ENCODE results near the gene NRDC.

The NRDC gene

GRCh38 chr1:51851882-51852396 is 26.6 kb downstream of the NRDC start:
- TF ChIP-seq, protein P1, sequence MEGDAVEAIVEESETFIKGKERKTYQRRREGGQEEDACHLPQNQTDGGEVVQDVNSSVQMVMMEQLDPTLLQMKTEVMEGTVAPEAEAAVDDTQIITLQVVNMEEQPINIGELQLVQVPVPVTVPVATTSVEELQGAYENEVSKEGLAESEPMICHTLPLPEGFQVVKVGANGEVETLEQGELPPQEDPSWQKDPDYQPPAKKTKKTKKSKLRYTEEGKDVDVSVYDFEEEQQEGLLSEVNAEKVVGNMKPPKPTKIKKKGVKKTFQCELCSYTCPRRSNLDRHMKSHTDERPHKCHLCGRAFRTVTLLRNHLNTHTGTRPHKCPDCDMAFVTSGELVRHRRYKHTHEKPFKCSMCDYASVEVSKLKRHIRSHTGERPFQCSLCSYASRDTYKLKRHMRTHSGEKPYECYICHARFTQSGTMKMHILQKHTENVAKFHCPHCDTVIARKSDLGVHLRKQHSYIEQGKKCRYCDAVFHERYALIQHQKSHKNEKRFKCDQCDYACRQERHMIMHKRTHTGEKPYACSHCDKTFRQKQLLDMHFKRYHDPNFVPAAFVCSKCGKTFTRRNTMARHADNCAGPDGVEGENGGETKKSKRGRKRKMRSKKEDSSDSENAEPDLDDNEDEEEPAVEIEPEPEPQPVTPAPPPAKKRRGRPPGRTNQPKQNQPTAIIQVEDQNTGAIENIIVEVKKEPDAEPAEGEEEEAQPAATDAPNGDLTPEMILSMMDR (IDR thresholded peaks at IDR 0.05; ENCODE audit: low read depth, low read length, poor library complexity, severe bottlenecking), result no peak
- no peak for TF ChIP-seq EZH2phosphoT487 (IDR thresholded peaks at IDR 0.05; ENCODE audit: borderline replicate concordance, low read length)
- peaks cover 4% of the 10 kb centered on the region for H4K20me1 ChIP-seq (ENCODE audit: control insufficient read depth, insufficient read depth, low read depth, low read length)
- no peak overlapping the region for H3K4me3 ChIP-seq (ENCODE audit: low read length)
- no peaks in the 10 kb centered on the region for H3F3A ChIP-seq (ENCODE audit: control insufficient read depth, insufficient read depth)
- no peaks in the 10 kb centered on the region for H3K4me1 ChIP-seq (ENCODE audit: control insufficient read depth, low read length)
- H3K27me3 ChIP-seq (ENCODE audit: control insufficient read depth, low read length), result no peaks in the 10 kb centered on the region
- H3K36me3 ChIP-seq (ENCODE audit: control insufficient read depth, low read length), result peaks cover 11% of the 10 kb centered on the region
- H3K9me2 ChIP-seq (replicated peaks; ENCODE audit: control insufficient read depth, low read length), result no peaks in the 10 kb centered on the region
- H3K79me2 ChIP-seq (ENCODE audit: control insufficient read depth, low read length), result peaks cover 24% of the 10 kb centered on the region
- no peak overlapping the region for H3K4me2 ChIP-seq (ENCODE audit: low read length)
- no peak overlapping the region for H3K27ac ChIP-seq (ENCODE audit: low read depth, low read length)
- H3K9me3 ChIP-seq (ENCODE audit: control insufficient read depth, insufficient read depth, low read length), result no peaks in the 10 kb centered on the region

- Histone ChIP-seq H3K4me1 (ENCODE audit: control insufficient read depth, low read length) (no peaks in the 10 kb centered on the region), H3K27me3 (ENCODE audit: control insufficient read depth, low read length) (no peaks in the 10 kb centered on the region), H4K20me1 (ENCODE audit: control insufficient read depth, insufficient read depth, low read depth, low read length) (peaks cover 4% of the 10 kb centered on the region; the same call in 1 of the 2 replicates), H3K79me2 (ENCODE audit: control insufficient read depth, low read length) (peaks cover 12% of the 10 kb centered on the region), H3K9me3 (ENCODE audit: control insufficient read depth, insufficient read depth, low read length) (no peaks in the 10 kb centered on the region), H3K9me2 (replicated peaks; ENCODE audit: control insufficient read depth, low read length) (no peaks in the 10 kb centered on the region), H3K4me2 (ENCODE audit: low read length) (no peak overlapping the region), H3F3A (ENCODE audit: control insufficient read depth, insufficient read depth) (no peaks in the 10 kb centered on the region), H3K4me3 (ENCODE audit: low read length) (no peak overlapping the region), H3K36me3 (ENCODE audit: control insufficient read depth, low read length) (peaks cover 5% of the 10 kb centered on the region), H3K27ac (ENCODE audit: low read depth, low read length) (no peak overlapping the region)
- TF ChIP-seq EZH2phosphoT487 (IDR thresholded peaks at IDR 0.05; ENCODE audit: borderline replicate concordance, low read length), result no peak
- TF ChIP-seq, protein P1 (IDR thresholded peaks at IDR 0.05; ENCODE audit: low read depth, low read length, poor library complexity, severe bottlenecking), result no peak
Measured at GRCh38 chr1:51850420-51851223, 27.9 kb downstream of the NRDC start.

DNA sequence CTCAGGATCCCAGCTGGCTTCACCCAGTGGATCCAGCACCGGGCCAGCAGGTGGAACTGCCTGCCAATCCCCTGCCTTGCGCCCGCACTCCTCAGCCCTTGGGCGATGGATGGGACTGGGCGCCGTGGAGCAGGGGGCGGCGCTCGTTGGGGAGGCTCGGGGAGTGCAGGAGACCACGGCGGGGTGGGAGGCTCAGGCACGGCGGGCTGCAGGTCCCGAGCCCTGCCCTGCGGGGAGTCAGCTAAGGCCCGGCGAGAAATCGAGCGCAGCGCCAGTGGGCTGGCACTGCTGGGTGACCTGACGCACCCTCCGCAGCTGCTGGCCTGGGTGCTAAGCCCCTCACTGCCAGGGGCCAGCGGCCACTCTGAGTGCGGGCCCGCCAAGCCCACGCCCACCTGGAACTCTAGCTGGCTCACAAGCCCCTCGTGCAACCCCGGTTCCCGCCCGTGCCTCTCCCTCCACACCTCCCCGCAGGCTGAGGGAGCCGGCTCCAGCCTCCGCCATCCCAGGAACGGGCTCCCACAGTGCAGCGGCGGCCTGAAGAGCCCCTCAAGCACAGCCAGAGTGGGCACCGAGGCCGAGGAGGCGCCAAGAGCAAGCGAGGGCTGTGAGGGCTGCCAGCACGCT is 31.1 kb downstream of the NRDC start:
- no peak overlapping the region for H3K4me2 ChIP-seq (ENCODE audit: low read length)
- H3K4me1 ChIP-seq (ENCODE audit: control insufficient read depth, low read length), result no peaks in the 10 kb centered on the region
- H3K27ac ChIP-seq (ENCODE audit: low read depth, low read length), result no peak overlapping the region
- H3K9me2 ChIP-seq (replicated peaks; ENCODE audit: control insufficient read depth, low read length), result no peaks in the 10 kb centered on the region
- H3K36me3 ChIP-seq (ENCODE audit: control insufficient read depth, low read length), result peaks cover 5% of the 10 kb centered on the region
- no peaks in the 10 kb centered on the region for H3F3A ChIP-seq (ENCODE audit: control insufficient read depth, insufficient read depth)
- H3K9me3 ChIP-seq (ENCODE audit: control insufficient read depth, insufficient read depth, low read length), result no peaks in the 10 kb centered on the region
- H3K27me3 ChIP-seq (ENCODE audit: control insufficient read depth, low read length), result no peaks in the 10 kb centered on the region
- H4K20me1 ChIP-seq (ENCODE audit: control insufficient read depth, insufficient read depth, low read depth, low read length), result no peaks in the 10 kb centered on the region
- peaks cover 23% of the 10 kb centered on the region for H3K79me2 ChIP-seq (ENCODE audit: control insufficient read depth, low read length)
- H3K4me3 ChIP-seq (ENCODE audit: low read length), result no peak overlapping the region
- TF ChIP-seq EZH2phosphoT487 (IDR thresholded peaks at IDR 0.05; ENCODE audit: borderline replicate concordance, low read length), result no peak
- TF ChIP-seq, protein P1 (IDR thresholded peaks at IDR 0.05; ENCODE audit: low read depth, low read length, poor library complexity, severe bottlenecking), result no peak

Measured in DOHH2 (cell line).